ENCODE results near the gene SNORC. TPM values are rescaled to one million over a fixed set of nuclear protein-coding genes. Genes with fewer than 3 reads are reported as not detected.

The SNORC gene
- total and polyA plus RNA-seq, 2 of the 13 experiments (the other 11 are each of a cell fraction or from before 2014, with no cell fraction given) = 59.1 to 86.1 TPM

- 0 out of 2 replicates have a peak, but pooled peaks have one; percentile 4 for TF ChIP-seq ZBTB34 (CRISPR knock-in tag; IDR thresholded peaks at IDR 0.05)
- no peak for TF ChIP-seq ZNF891 (CRISPR knock-in tag; IDR thresholded peaks at IDR 0.05)
- no peak for TF ChIP-seq ZKSCAN5 (CRISPR knock-in tag; IDR thresholded peaks at IDR 0.05)
- 0 out of 2 replicates have a peak, but pooled peaks have one; percentile 8 for TF ChIP-seq PITX1 (CRISPR knock-in tag; IDR thresholded peaks at IDR 0.05)
- no peak for TF ChIP-seq HNF1A (IDR thresholded peaks at IDR 0.05; ENCODE audit: low read depth)
- TF ChIP-seq HNF1A (CRISPR knock-in tag; IDR thresholded peaks at IDR 0.05; ENCODE audit: borderline replicate concordance) = 0 out of 2 replicates have a peak, but pooled peaks have one; percentile 11
- TF ChIP-seq ZNF609 (CRISPR knock-in tag; IDR thresholded peaks at IDR 0.05; ENCODE audit: borderline replicate concordance) = 0 out of 2 replicates have a peak, but pooled peaks have one; percentile 16
- 0 out of 2 replicates have a peak, but pooled peaks have one; percentile 1 for TF ChIP-seq RXRB (CRISPR knock-in tag; IDR thresholded peaks at IDR 0.05; ENCODE audit: borderline replicate concordance)
- 0 out of 2 replicates have a peak, but pooled peaks have one; percentile 30 for TF ChIP-seq ZHX2 (IDR thresholded peaks at IDR 0.05; ENCODE audit: low read depth)
- TF ChIP-seq ZHX2 (CRISPR knock-in tag; IDR thresholded peaks at IDR 0.05; ENCODE audit: borderline replicate concordance) = no peak
- peak; percentile 72 for TF ChIP-seq HNRNPLL (IDR thresholded peaks at IDR 0.05; ENCODE audit: low read depth, low read length, poor library complexity, severe bottlenecking)
These were observed at the start of gene SNORC (continued) for GRCh38 chr2:232870018-232870765.
